Endothelial cell of umbilical vein (primary cell): ENCODE measurements around the gene TMEM255A. TPM values are rescaled to one million over a fixed set of nuclear protein-coding genes. Genes with fewer than 3 reads are reported as not detected.

ENCODE experiments used
- BruUV-seq: library from RNA; stranded (reverse); fragments of 400-500 nt; replicated peaks from 2 replicates; lab custom pipeline; 2021; lab: Mats Ljungman, UMichigan
- CTCF ChIA-PET: fragments of 300-600, 350-600 bp; sonication (Branson Sonifier 250); formaldehyde crosslinking; loops from one replicate; lab custom pipeline; 2021; ENCODE audit warnings: antibody characterized with exemption, inconsistent platforms; lab: Charles Lee
- POLR2A ChIA-PET: fragments of 300-600, 350-600 bp; sonication (Branson Sonifier 250); formaldehyde crosslinking; loops from one replicate; lab custom pipeline; 2021; ENCODE audit warnings: antibody characterized with exemption, inconsistent platforms; lab: Charles Lee
- DNase-seq: peaks from one replicate; pipeline ENCODE4 v3.0.0-alpha.2; 2011; ENCODE audit warnings: low read depth, low spot score
- FAIRE-seq: peaks from 2 replicates; lab custom pipeline; 2011; peaks lifted over from hg19 to GRCh38; lab: Jason Lieb, UNC
- H2AFZ ChIP-seq: 2 replicates; pipeline ENCODE4 v1.6.0; 2012; ENCODE audit warnings: low read depth, low read length, control low read depth, inconsistent platforms
- H3K27ac ChIP-seq: 2 replicates; pipeline ENCODE4 v1.5.1; 2011; ENCODE audit warnings: low read depth, mild to moderate bottlenecking, control low read depth, low read length, moderate library complexity; ENCODE audit not compliant: insufficient read depth
- H3K27me3 ChIP-seq, 2 experiments: 2 replicates each; pipeline versions ENCODE4 v1.6.0 to v1.6.1; 2011; ENCODE audit warnings: low read length in 2 of 2, mixed read lengths in 1 of 2; ENCODE audit not compliant: control insufficient read depth in 2 of 2, insufficient read depth in 2 of 2
- H3K36me3 ChIP-seq, 2 experiments: 2 replicates in 1 of 2; 3 replicates in 1 of 2; pipeline ENCODE4 v1.5.1; 2011; ENCODE audit warnings: low read length in 2 of 2, mild to moderate bottlenecking in 1 of 2, moderate library complexity in 1 of 2; ENCODE audit not compliant: control insufficient read depth in 2 of 2, insufficient read depth in 2 of 2; ENCODE audit errors: extremely low read depth in 1 of 2
- H3K4me1 ChIP-seq: 3 replicates; pipeline ENCODE4 v1.5.1; 2011; ENCODE audit warnings: mild to moderate bottlenecking, low read length; ENCODE audit not compliant: control insufficient read depth, insufficient read depth; ENCODE audit errors: extremely low read depth
- H3K4me2 ChIP-seq: 2 replicates; pipeline ENCODE4 v1.6.1; 2011; ENCODE audit warnings: low read length, control low read depth, mixed read lengths; ENCODE audit not compliant: insufficient read depth
- H3K4me3 ChIP-seq, 3 experiments: fragments of 200-600 bp in 1 of 3; sonication (generic), shearing (Covaris generic) in 1 of 3; replicated peaks in 1 of 3; 2 replicates each; pipeline ENCODE4 v1.5.1; 2011 to 2016; ENCODE audit warnings: control low read depth in 3 of 3, low read length in 3 of 3, mild to moderate bottlenecking in 2 of 3, inconsistent platforms in 1 of 3, low read depth in 1 of 3, moderate library complexity in 1 of 3; ENCODE audit not compliant: insufficient read depth in 1 of 3
- H3K79me2 ChIP-seq: 2 replicates; pipeline ENCODE4 v1.6.0; 2012; ENCODE audit warnings: low read length, inconsistent platforms; ENCODE audit not compliant: control insufficient read depth, insufficient read depth
- H3K9ac ChIP-seq: replicated peaks from 2 replicates; pipeline ENCODE3; 2011; ENCODE audit warnings: low read length, control low read depth; ENCODE audit not compliant: insufficient read depth; ENCODE audit errors: extremely low read depth
- H3K9me1 ChIP-seq: replicated peaks from 3 replicates; pipeline ENCODE4 v1.6.0; 2011; ENCODE audit warnings: mild to moderate bottlenecking, low read length; ENCODE audit not compliant: control insufficient read depth, insufficient read depth; ENCODE audit errors: extremely low read depth
- H3K9me3 ChIP-seq: replicated peaks from 2 replicates; pipeline ENCODE4 v1.5.1; 2012; ENCODE audit warnings: low read length, inconsistent platforms; ENCODE audit not compliant: control insufficient read depth, insufficient read depth
- H4K20me1 ChIP-seq: replicated peaks from 2 replicates; pipeline ENCODE3; 2011; ENCODE audit warnings: mild to moderate bottlenecking, low read length; ENCODE audit not compliant: control insufficient read depth, insufficient read depth; ENCODE audit errors: extremely low read depth
- FOS ChIP-seq: IDR thresholded peaks from 2 replicates; pipeline ENCODE4 v1.6.1; 2011; ENCODE audit warnings: mild to moderate bottlenecking, low read length, moderate library complexity, borderline replicate concordance; ENCODE audit not compliant: insufficient read depth
- GATA2 ChIP-seq: IDR thresholded peaks from 2 replicates; pipeline ENCODE4 v1.7.0; 2011; ENCODE audit warnings: low read depth, mild to moderate bottlenecking, moderate library complexity, mixed read lengths, low read length; ENCODE audit not compliant: insufficient read length, insufficient read depth
- JUN ChIP-seq: IDR thresholded peaks from 2 replicates; pipeline ENCODE4 v1.6.1; 2011; ENCODE audit warnings: borderline replicate concordance, low read depth; ENCODE audit not compliant: insufficient read length, insufficient read depth
- POLR2AphosphoS5 ChIP-seq: IDR thresholded peaks from 2 replicates; pipeline ENCODE4 v1.6.1; 2012; ENCODE audit warnings: low read depth, mild to moderate bottlenecking, control low read depth, low read length, moderate library complexity; ENCODE audit not compliant: insufficient read depth
- dilution Hi-C: fragments of 300-500 bp; cut with MboI; formaldehyde crosslinking; loops from one replicate; pipeline ENCODE4 v1.15.0; 2019; ENCODE audit warnings: low sequenced_read_pairs; ENCODE audit not compliant: extremely low pct_ligation_motif_present
- intact Hi-C: fragments of 100-400 bp; cut with micrococcal nuclease; formaldehyde crosslinking; loops from one replicate; pipeline ENCODE4 v1.10.0; 2022
- polyA plus RNA-seq, 4 experiments: library from polyadenylated mRNA; depleted of rRNA in 3 of 4; stranded (reverse) in 3 of 4; unstranded in 1 of 4; fragments of >200 nt; gene quantifications; 2 replicates each; pipeline versions ENCODE4 v1.2.1 to v1.2.3, GENCODE V29; 2011 to 2012; ENCODE audit warnings: missing spikeins in 1 of 4
- total RNA-seq: library from RNA; stranded (reverse); gene quantifications from 2 replicates; pipeline ENCODE4 v1.2.3, GENCODE V29; 2021
- TF ChIP-seq, protein P1 (sequence below): IDR thresholded peaks from 2 replicates; pipeline ENCODE4 v1.6.1; 2011; ENCODE audit not compliant: insufficient read depth, insufficient read length

The TMEM255A gene
- total and polyA plus RNA-seq, 2 donors (not counting 3 experiments of a cell fraction or from before 2014, with no cell fraction given): not detected

DNA sequence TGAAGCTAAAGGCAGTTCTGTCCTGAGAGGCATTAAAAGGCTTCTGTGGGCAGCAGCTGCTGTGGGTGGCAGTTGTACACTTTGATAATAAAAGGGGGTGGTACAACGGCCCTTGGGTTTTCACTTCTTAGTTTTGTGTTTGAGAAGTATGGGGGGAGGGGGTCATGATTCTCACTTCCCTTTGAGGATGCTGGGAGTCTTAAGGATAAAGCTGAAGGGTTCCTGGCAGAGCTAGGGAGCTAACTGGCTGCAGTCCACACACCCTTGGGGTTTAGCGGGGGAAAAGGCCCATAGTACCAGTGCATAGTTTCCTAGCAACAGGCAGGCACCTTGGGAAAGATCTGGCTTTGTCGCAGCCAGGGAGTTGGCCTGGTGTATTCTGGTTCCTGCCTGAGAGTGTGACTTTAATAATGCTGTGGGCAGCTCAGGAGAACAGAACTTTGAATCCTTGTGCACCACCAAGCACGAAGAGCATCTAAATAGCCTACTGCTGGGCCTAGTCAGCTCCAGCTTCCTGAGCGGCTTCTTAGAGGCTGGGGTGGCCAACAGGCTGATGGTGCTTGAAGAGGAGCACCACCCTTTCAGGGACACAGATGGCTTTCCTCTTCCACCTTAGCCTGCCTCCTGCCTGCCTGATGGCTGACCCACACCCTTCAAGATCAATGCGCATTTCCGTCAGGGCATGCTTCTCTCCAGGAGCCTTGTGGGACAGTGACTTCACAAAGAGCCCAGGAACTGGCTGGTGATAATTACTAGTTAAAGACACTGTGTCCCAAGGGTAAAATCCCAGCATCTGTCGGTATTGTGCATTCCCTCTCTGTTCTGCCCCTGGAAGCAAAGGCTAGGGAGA, 48.2 kb downstream of the TMEM255A start:
- Histone ChIP-seq H3K9ac (no peak overlapping the region), H3K27me3 (no peaks in the 10 kb centered on the region), H3K4me2 (no peak overlapping the region), H3K9me1 (no peaks in the 10 kb centered on the region), H2AFZ (no peak overlapping the region), H3K9me3 (no peaks in the 10 kb centered on the region), H3K36me3 (no peaks in the 10 kb centered on the region), H3K4me3 (no peak overlapping the region), H3K79me2 (no peaks in the 10 kb centered on the region), H3K4me1 (no peaks in the 10 kb centered on the region), H4K20me1 (no peaks in the 10 kb centered on the region), H3K27ac (no peak overlapping the region)
- ChIA-PET CTCF (no interaction called here), POLR2A (no interaction called here)
- intact Hi-C loops (no loop called here), dilution Hi-C loops (no loop called here)
- FAIRE-seq (no peak), DNase-seq (no peak)
- TF ChIP-seq GATA2: no peak
- BruUV-seq: no TSS peak

DNA sequence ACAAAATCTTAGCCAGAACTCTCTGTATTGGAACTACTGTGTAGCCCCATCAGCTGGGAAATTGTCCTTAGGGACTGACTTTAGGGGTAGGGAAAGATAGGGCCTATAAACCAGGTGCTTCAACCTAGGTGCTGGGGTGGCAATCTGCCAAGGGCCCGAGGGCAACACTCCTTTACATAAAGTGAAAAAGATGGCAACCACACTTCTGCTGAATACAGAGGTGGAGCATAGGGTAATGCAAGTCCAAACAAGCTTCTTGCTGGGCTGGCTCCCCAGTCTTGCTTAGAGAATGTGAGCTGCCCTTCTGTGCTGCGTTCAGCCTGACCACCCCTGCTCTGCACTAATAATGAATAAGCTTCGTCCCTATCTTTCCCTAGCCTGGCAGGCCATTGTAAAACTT, 50.9 kb downstream of the TMEM255A start:
- Histone ChIP-seq H3K9ac (no peak overlapping the region), H3K79me2 (peaks cover 4% of the 10 kb centered on the region), H2AFZ (no peak overlapping the region), H3K4me2 (no peak overlapping the region), H3K4me1 (no peaks in the 10 kb centered on the region), H3K27me3 (no peaks in the 10 kb centered on the region), H4K20me1 (no peaks in the 10 kb centered on the region), H3K36me3 (no peaks in the 10 kb centered on the region), H3K9me3 (no peaks in the 10 kb centered on the region), H3K27ac (no peak overlapping the region), H3K9me1 (no peaks in the 10 kb centered on the region), H3K4me3 (no peak overlapping the region)
- CTCF ChIA-PET: no interaction called here
- no TSS peak for BruUV-seq
- DNase-seq (no peak), FAIRE-seq (no peak)
- dilution Hi-C loops (no loop called here), intact Hi-C loops (no loop called here)
- POLR2A ChIA-PET: no interaction called here
- TF ChIP-seq JUN (no peak), POLR2AphosphoS5 (no peak), FOS (no peak)
- TF ChIP-seq, protein P1, sequence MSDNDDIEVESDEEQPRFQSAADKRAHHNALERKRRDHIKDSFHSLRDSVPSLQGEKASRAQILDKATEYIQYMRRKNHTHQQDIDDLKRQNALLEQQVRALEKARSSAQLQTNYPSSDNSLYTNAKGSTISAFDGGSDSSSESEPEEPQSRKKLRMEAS: no peak
